ENCODE measurements around the gene DEPDC5. TPM values are rescaled to one million over a fixed set of nuclear protein-coding genes. Genes with fewer than 3 reads are reported as not detected.

The DEPDC5 gene
- total and polyA plus RNA-seq, 2 of the 8 experiments (the other 6 are each of a cell fraction or from before 2014, with no cell fraction given): 18.3 to 26.5 TPM

DNA sequence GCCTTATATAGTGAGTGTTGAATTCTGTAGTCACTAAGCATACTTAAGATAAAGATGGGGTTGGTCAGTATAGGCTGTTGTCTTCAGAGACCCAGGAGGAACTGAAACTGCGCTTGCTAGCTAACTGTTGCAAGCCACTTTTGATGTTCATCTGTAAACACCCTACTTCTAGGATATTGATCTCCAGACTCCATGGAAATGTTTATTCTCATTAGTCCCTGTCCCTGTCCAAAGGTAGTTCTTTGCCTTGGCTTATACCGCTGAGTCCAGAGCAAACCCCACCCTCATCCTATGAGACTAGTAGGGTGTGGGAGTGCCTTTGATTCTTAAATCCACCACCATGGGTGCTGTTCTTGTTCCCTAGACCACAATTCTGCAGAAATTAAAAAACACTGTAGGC is 36.4 kb downstream of the DEPDC5 start:
- Histone ChIP-seq H3K56ac (replicated peaks; ENCODE audit: insufficient read length, low read depth, low read length) (no peak overlapping the region), H3K4me3 (ENCODE audit: extremely low read depth in 1 of 4, insufficient read depth in 2 of 4, low read depth in 3 of 4, low read length in 4 of 4) (no peak overlapping the region), H2BK15ac (ENCODE audit: low read length) (no peak overlapping the region), H3K4ac (replicated peaks; ENCODE audit: insufficient read length, low read depth, low read length) (no peak overlapping the region), H3K4me1 (replicated peaks in 1 of 4; ENCODE audit: control insufficient read depth in 3 of 4, insufficient read depth in 4 of 4, low read length in 3 of 4) (no peaks in the 10 kb centered on the region), H4K5ac (ENCODE audit: insufficient read length, low read depth, low read length) (no peak overlapping the region), H4K91ac (replicated peaks; ENCODE audit: insufficient read length, low read length) (no peak overlapping the region), H2AFZ (ENCODE audit: low read length) (no peak overlapping the region), H3K36me3 (ENCODE audit: control insufficient read depth in 2 of 4, insufficient read depth in 4 of 4, low read length in 3 of 4) (peaks cover 0 to 7% (median under 1%) of the 10 kb centered on the region in 4 experiments; a peak in 1 of 8 replicates), H3K23me2 (ENCODE audit: low read depth, low read length) (no peaks in the 10 kb centered on the region), H3K79me2 (ENCODE audit: control insufficient read depth in 1 of 2, insufficient read depth in 2 of 2, low read length in 2 of 2) (no peaks in the 10 kb centered on the region), H4K20me1 (replicated peaks in 1 of 2; ENCODE audit: control insufficient read depth in 1 of 2, insufficient read depth in 2 of 2, low read length in 2 of 2) (peaks cover 0 to 1% of the 10 kb centered on the region in 2 experiments), H3K23ac (ENCODE audit: insufficient read length) (no peak overlapping the region), H3K4me2 (ENCODE audit: insufficient read depth in 1 of 2, low read depth in 2 of 2, low read length in 2 of 2) (no peak overlapping the region), H2BK12ac (ENCODE audit: low read depth, low read length) (no peak overlapping the region), H2AK5ac (ENCODE audit: low read depth, low read length) (no peak overlapping the region), H2BK20ac (ENCODE audit: low read length) (no peak overlapping the region), H3K79me1 (ENCODE audit: low read depth, low read length) (no peaks in the 10 kb centered on the region), H3K27me3 (replicated peaks in 1 of 4; ENCODE audit: control insufficient read depth in 3 of 4, extremely low read depth in 1 of 4, insufficient read depth in 3 of 4, low read length in 3 of 4) (no peaks in the 10 kb centered on the region), H2BK120ac (replicated peaks; ENCODE audit: low read depth, low read length) (no peak overlapping the region), H3K9me3 (ENCODE audit: insufficient read depth in 2 of 2, low read depth in 1 of 2, low read length in 1 of 2) (no peaks in the 10 kb centered on the region), H3K9ac (replicated peaks in 1 of 4; ENCODE audit: extremely low read depth in 1 of 4, low read depth in 3 of 4, low read length in 3 of 4) (no peak overlapping the region), H3K18ac (ENCODE audit: extremely low read depth, low read length) (no peak overlapping the region), H3K27ac (ENCODE audit: low read depth, low read length) (no peak overlapping the region), H2BK5ac (ENCODE audit: low read depth, low read length) (no peak overlapping the region), H3K14ac (ENCODE audit: insufficient read length) (no peak overlapping the region), H4K8ac (ENCODE audit: extremely low read depth, insufficient read depth, low read length) (no peak overlapping the region; the same call in 1 of the 2 replicates)
- FAIRE-seq (no peak), DNase-seq (ENCODE audit: low read depth in 1 of 2, low spot score in 2 of 2) (no peak)
- no peak for TF ChIP-seq RAD21 (IDR thresholded peaks at IDR 0.05 in 1 of 2, conservative IDR thresholded peaks at IDR 0.05 in 1 of 2; ENCODE audit: low read depth in 2 of 2, low read length in 2 of 2)
- TF ChIP-seq RXRA (IDR thresholded peaks at IDR 0.05; ENCODE audit: insufficient read depth, low read depth, low read length): no peak
- no peak for TF ChIP-seq YY1 (IDR thresholded peaks at IDR 0.05; ENCODE audit: low read depth, low read length)
- no peak for TF ChIP-seq CBX5 (IDR thresholded peaks at IDR 0.05; ENCODE audit: low read depth, low read length)
- no peak for TF ChIP-seq KDM1A (IDR thresholded peaks at IDR 0.05; ENCODE audit: borderline replicate concordance, low read length)
- TF ChIP-seq TAF1 (IDR thresholded peaks at IDR 0.05; ENCODE audit: low read depth, low read length): no peak
- WGBS, 2 experiments (ENCODE audit: extremely low coverage in 1 of 2, insufficient coverage in 1 of 2, insufficient read length in 1 of 2, insufficient replicate concordance in 2 of 2, low coverage in 1 of 2, low lambda C conversion rate in 2 of 2, missing lambda C conversion rate in 1 of 2): 92% methylated on average over 2 of the region's 2 CpGs; no CpG with 5 or more reads in 1 of the 2 experiments
- ChIA-PET CTCF (ENCODE audit: partially characterized antibody) (interaction anchor here (0.6 to 1.5 kb wide), 3 partner anchors 33 to 384 kb away, joined by 3 read pairs; no protein-coding TSS in a partner anchor), POLR2A (ENCODE audit: partially characterized antibody) (interaction anchor here (1.4 kb wide), 1 partner anchor 9 kb away, joined by 6 read pairs; no protein-coding TSS in a partner anchor)
